ENCODE results near the gene NHEJ1.

- no peak for TF ChIP-seq CTCF (IDR thresholded peaks at IDR 0.05; ENCODE audit: low read depth, low read length, poor library complexity, severe bottlenecking)
- TF ChIP-seq EZH2phosphoT487 (IDR thresholded peaks at IDR 0.05; ENCODE audit: borderline replicate concordance, low read length): no peak
Observed at GRCh38 chr2:219176818-219177551, 16.4 kb upstream of the NHEJ1 start, which contains the start of gene CNPPD1.

Measured in DOHH2 (cell line).